Esophagus muscularis mucosa (tissue), 4 donors: ENCODE measurements around the gene ENO1. TPM values are rescaled to one million over a fixed set of nuclear protein-coding genes. Genes with fewer than 3 reads are reported as not detected.
"Not testable (repeated sequence)": the region's sequence is repeated elsewhere in the genome, so short reads cannot be mapped to it uniquely, and the experiment has no call there.

ENCODE experiments used
- DNase-seq: peaks from one replicate; pipeline ENCODE4 v3.0.0-alpha.2; 2017; ENCODE audit errors: extremely low spot score
- H3K27ac ChIP-seq, 4 donors: fragments of 200-600 bp; sonication (generic); replicated peaks in 1 of 4; 1 replicate in 3 of 4; 2 replicates in 1 of 4; pipeline ENCODE4 v1.5.1; 2016 to 2019; ENCODE audit warnings: mild to moderate bottlenecking in 1 of 4
- H3K27me3 ChIP-seq, 4 donors: fragments of 200-600 bp; sonication (generic); one replicate each; pipeline versions ENCODE4 v1.5.1 to v1.6.0; 2016 to 2019
- H3K36me3 ChIP-seq, 4 donors: fragments of 200-600 bp; sonication (generic); one replicate each; pipeline ENCODE4 v1.5.1; 2016 to 2019
- H3K4me1 ChIP-seq, 4 donors: fragments of 200-600 bp; sonication (generic); one replicate each; pipeline ENCODE4 v1.5.1; 2016 to 2019
- H3K4me3 ChIP-seq, 4 donors: fragments of 200-600 bp; sonication (generic); 1 replicate in 2 of 4; 2 replicates in 2 of 4; pipeline ENCODE4 v1.5.1; 2016 to 2019; ENCODE audit warnings: mild to moderate bottlenecking in 4 of 4, moderate library complexity in 1 of 4
- H3K9me3 ChIP-seq, 4 donors: fragments of 200-600 bp; sonication (generic); 1 replicate in 3 of 4; 2 replicates in 1 of 4; pipeline ENCODE4 v1.5.1; 2016 to 2019
- CTCF ChIP-seq, 3 experiments: fragments of 200-600 bp in 2 of 3; fragments of 450-650 bp in 1 of 3; sonication (generic) in 2 of 3; IDR thresholded peaks; one replicate each; pipeline ENCODE4 v1.5.1; 2017 to 2019; ENCODE audit warnings: antibody characterized with exemption in 3 of 3, mild to moderate bottlenecking in 2 of 3, moderate library complexity in 1 of 3
- EP300 ChIP-seq: sonication (generic); formaldehyde crosslinking; IDR thresholded peaks from one replicate; pipeline ENCODE4 v1.6.1; 2017; ENCODE audit warnings: antibody characterized with exemption
- POLR2A ChIP-seq: fragments of 450-650 bp; IDR thresholded peaks from one replicate; pipeline ENCODE4 v1.6.1; 2017; ENCODE audit warnings: antibody characterized with exemption, moderate library complexity, mild to moderate bottlenecking, low read depth
- POLR2AphosphoS5 ChIP-seq, 2 donors: sonication (generic); formaldehyde crosslinking; IDR thresholded peaks; one replicate each; pipeline ENCODE4 v1.6.1; 2017; ENCODE audit warnings: antibody characterized with exemption in 2 of 2
- WGBS: methylation state at CpG from one replicate; pipeline ENCODE4 v1.1.5; 2018; 5-methylcytosine and 5-hydroxymethylcytosine counted together
- intact Hi-C: fragments of 100-400 bp; cut with DNase I; formaldehyde crosslinking; loops from one replicate; pipeline ENCODE4 v1.15.1; 2023
- total RNA-seq, 4 donors: library from RNA; depleted of rRNA; stranded (reverse); fragments of >200 nt; gene quantifications; one replicate each; pipeline versions ENCODE4 v1.1.0 to v1.2.1, GENCODE V29; 2016

The ENO1 gene
- total RNA-seq, 4 donors from 2014 or later: 595 to 895 (median 621) TPM

DNA sequence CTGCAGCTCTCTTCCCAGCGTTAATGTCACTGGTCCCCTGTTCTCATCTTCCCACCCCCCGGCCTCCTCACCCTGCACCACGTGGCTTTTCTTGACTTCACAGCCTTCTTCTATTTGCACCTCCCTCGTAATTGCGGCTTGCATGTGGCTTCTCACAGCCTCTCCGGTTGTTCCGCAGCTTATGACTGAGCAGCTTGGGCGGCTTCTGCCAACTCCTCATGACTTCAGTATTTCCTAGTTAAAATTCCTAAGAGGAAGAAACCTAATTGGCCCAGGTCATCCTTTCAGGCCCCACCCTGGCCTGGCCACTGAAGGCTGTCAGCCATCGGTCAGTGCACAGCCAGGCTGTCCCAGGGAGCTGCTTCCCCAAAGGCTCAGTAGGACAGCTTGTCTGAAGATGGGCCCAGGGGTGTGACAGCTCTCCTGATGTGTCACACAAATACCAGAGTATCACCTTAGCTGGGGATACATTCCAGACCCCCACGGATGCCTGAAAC, 52.5 kb downstream of the ENO1 start:
- Histone ChIP-seq H3K27me3 (no peaks in the 10 kb centered on the region), H3K4me3 (no peak overlapping the region), H3K9me3 (no peaks in the 10 kb centered on the region), H3K27ac (no peak overlapping the region), H3K4me1 (peaks cover 14 to 24% (median 16%) of the 10 kb centered on the region in 4 donors), H3K36me3 (no peaks in the 10 kb centered on the region)
- TF ChIP-seq POLR2AphosphoS5 (IDR thresholded peaks at IDR 0.05) (peak; percentile 6 to 19), CTCF (IDR thresholded peaks at IDR 0.05) (no peak)
- intact Hi-C loops: no loop called here
- DNase-seq: no peak
- 76% methylated on average over 9 of the region's 10 CpGs for whole genome bisulfite sequencing

DNA sequence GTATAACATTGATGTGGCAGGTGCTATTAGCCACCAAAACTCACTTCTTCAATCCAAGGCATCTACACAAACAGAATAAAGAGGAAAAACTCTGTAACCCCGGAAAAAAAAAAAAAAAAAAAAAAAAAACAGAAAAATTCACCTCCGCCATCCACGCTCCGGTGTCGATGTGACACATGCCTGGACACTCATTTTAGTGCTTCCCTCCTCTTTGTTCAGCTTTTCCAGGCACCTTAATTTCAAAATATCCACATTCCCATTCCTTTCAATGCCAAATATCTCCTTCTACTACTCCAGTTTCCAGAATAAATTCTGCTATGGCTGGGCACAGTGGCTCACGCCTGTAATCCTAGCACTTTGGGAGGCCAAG, 55.2 kb downstream of the ENO1 start:
- 81% methylated on average over 6 of the region's 6 CpGs for WGBS
- TF ChIP-seq EP300: no peak
- TF ChIP-seq CTCF (IDR thresholded peaks at IDR 0.05): no peak
- no peak for TF ChIP-seq POLR2AphosphoS5 (IDR thresholded peaks at IDR 0.05)
- TF ChIP-seq POLR2A: no peak
- Histone ChIP-seq H3K27me3 (no peaks in the 10 kb centered on the region), H3K4me3 (no peak overlapping the region), H3K9me3 (no peaks in the 10 kb centered on the region), H3K27ac (peak overlapping the region in 3 of 4 donors; percentile 18 to 55 (median 55)), H3K4me1 (peaks cover 18 to 27% (median 23%) of the 10 kb centered on the region in 4 donors), H3K36me3 (no peaks in the 10 kb centered on the region)
- no peak for DNase-seq
- intact Hi-C loops: no loop called here

- H3K27me3 ChIP-seq: no peaks in the 10 kb centered on the region
- intact Hi-C loops: no loop called here
- no peak for DNase-seq
- H3K4me3 ChIP-seq: no peak overlapping the region
- TF ChIP-seq POLR2AphosphoS5 (IDR thresholded peaks at IDR 0.05) (peak; percentile 39 to 41), CTCF (IDR thresholded peaks at IDR 0.05) (no peak)
- no peaks in the 10 kb centered on the region for H3K9me3 ChIP-seq
- H3K36me3 ChIP-seq: no peaks in the 10 kb centered on the region
- H3K4me1 ChIP-seq: peaks cover 18 to 29% (median 25%) of the 10 kb centered on the region in 4 donors
- WGBS: 59% methylated on average over 9 of the region's 10 CpGs
- H3K27ac ChIP-seq: peak overlapping the region; percentile 18 to 55 (median 45)
Observed at GRCh38 chr1:8822373-8823294, 55.9 kb downstream of the ENO1 start.

DNA sequence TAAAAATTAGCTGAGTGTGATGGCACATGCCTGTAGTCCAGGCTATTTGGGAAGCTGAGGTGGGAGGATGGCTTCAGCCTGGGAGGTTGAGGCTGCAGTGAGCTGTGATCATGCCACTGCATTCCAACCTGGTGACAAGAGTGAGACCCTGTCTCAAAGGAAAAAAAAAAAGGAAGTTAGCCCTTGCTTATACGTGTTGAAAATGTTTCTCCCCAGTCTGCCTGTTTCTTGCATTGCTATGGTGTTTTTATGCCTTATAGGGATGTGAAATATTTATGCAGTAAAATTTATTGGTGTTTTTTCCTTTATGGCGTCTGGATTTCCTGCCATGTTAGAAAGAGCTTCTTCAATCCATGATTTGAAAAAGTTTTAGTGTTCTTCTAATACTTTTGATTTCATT, 57.4 kb downstream of the ENO1 start:
- no peaks in the 10 kb centered on the region for H3K27me3 ChIP-seq
- intact Hi-C loops: no loop called here
- H3K27ac ChIP-seq: no peak overlapping the region
- H3K4me3 ChIP-seq: no peak overlapping the region
- no peaks in the 10 kb centered on the region for H3K36me3 ChIP-seq
- DNase-seq: peak; percentile 8
- 71% methylated on average over 2 of the region's 2 CpGs for WGBS
- TF ChIP-seq POLR2AphosphoS5 (IDR thresholded peaks at IDR 0.05) (no peak), POLR2A (no peak), CTCF (IDR thresholded peaks at IDR 0.05) (no peak), EP300 (no peak)
- peaks cover 24 to 34% (median 28%) of the 10 kb centered on the region in 4 donors for H3K4me1 ChIP-seq
- H3K9me3 ChIP-seq: no peaks in the 10 kb centered on the region

DNA sequence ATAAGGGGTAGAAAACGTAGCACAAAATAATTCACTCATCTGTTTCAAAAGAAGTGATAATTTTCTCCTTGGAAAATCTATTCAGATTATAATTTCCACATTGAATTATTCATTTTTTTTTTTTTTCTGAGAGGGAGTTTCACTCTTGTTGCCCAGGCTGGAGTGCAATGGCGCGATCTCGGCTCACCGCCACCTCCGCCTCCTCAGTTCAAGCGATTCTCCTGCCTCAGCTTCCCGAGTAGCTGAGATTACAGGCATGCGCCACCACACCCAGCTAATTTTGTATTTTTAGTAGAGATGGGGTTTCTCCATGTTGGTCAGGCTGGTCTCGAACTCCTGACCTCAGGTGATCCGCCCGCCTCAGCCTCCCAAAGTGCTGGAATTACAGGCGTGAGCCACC, 59.7 kb downstream of the ENO1 start:
- H3K9me3 ChIP-seq, H3K36me3 ChIP-seq, intact Hi-C loops, DNase-seq, H3K27me3 ChIP-seq: not testable (repeated sequence)
- WGBS: 87% methylated on average over 13 of the region's 13 CpGs
- H3K4me1 ChIP-seq: peaks cover 39 to 57% (median 50%) of the 10 kb centered on the region in 4 donors
- peak overlapping the region; percentile 93 to 98 (median 97) for H3K27ac ChIP-seq
- H3K4me3 ChIP-seq: peak overlapping the region in 2 of 4 donors; percentile 78 to 89
